H9 (cell line): ENCODE results near the gene RAB2B. TPM values are rescaled to one million over a fixed set of nuclear protein-coding genes. Genes with fewer than 3 reads are reported as not detected.

Source experiments
- DNase-seq: peaks from one replicate; pipeline ENCODE4 v3.0.0-alpha.2; 2017
- H2AFZ ChIP-seq: one replicate; pipeline ENCODE4 v1.6.1; 2013; ENCODE audit warnings: mild to moderate bottlenecking, low read length, control low read depth, moderate library complexity
- H2AK5ac ChIP-seq: 2 replicates; pipeline ENCODE4 v1.6.1; 2013; ENCODE audit warnings: low read length, control low read depth, mixed read lengths; ENCODE audit not compliant: insufficient read length
- H2BK120ac ChIP-seq: one replicate; pipeline ENCODE4 v1.6.1; 2013; ENCODE audit warnings: low read depth, mild to moderate bottlenecking, low read length, control low read depth, inconsistent platforms; ENCODE audit not compliant: poor library complexity, severe bottlenecking
- H2BK12ac ChIP-seq: 2 replicates; pipeline ENCODE4 v1.6.1; 2013; ENCODE audit warnings: low read length, control low read depth, mixed read lengths, low read depth; ENCODE audit not compliant: insufficient read length
- H2BK15ac ChIP-seq: 2 replicates; pipeline ENCODE4 v1.6.1; 2013; ENCODE audit warnings: low read depth, low read length, control low read depth
- H2BK20ac ChIP-seq: one replicate; pipeline ENCODE4 v1.6.1; 2013; ENCODE audit warnings: low read depth, mild to moderate bottlenecking, low read length, control low read depth, inconsistent platforms; ENCODE audit not compliant: poor library complexity, severe bottlenecking
- H2BK5ac ChIP-seq: 2 replicates; pipeline ENCODE4 v1.6.1; 2013; ENCODE audit warnings: low read length, control low read depth, mixed read lengths; ENCODE audit not compliant: insufficient read length
- H3K14ac ChIP-seq: 2 replicates; pipeline ENCODE4 v1.6.1; 2013; ENCODE audit warnings: low read length, control low read depth; ENCODE audit not compliant: insufficient read depth
- H3K18ac ChIP-seq: 2 replicates; pipeline ENCODE4 v1.6.1; 2013; ENCODE audit warnings: low read depth, mild to moderate bottlenecking, mixed read lengths, low read length, control low read depth; ENCODE audit not compliant: insufficient read length
- H3K23ac ChIP-seq: 2 replicates; pipeline ENCODE4 v1.6.1; 2013; ENCODE audit warnings: low read length, control low read depth, mixed read lengths, low read depth; ENCODE audit not compliant: insufficient read length
- H3K23me2 ChIP-seq: 2 replicates; pipeline ENCODE4 v1.6.1; 2013; ENCODE audit warnings: low read depth, mild to moderate bottlenecking, mixed read lengths, low read length, control low read depth; ENCODE audit not compliant: insufficient read length, poor library complexity, severe bottlenecking
- H3K27ac ChIP-seq: 2 replicates; pipeline ENCODE4 v1.5.1; 2013; ENCODE audit warnings: low read length, control low read depth, mixed read lengths, low read depth; ENCODE audit not compliant: insufficient read length
- H3K27me3 ChIP-seq: 2 replicates; pipeline ENCODE4 v1.6.1; 2013; ENCODE audit warnings: low read length, control low read depth, inconsistent platforms; ENCODE audit not compliant: insufficient read depth
- H3K4ac ChIP-seq: 2 replicates; pipeline ENCODE4 v1.6.1; 2013; ENCODE audit warnings: low read depth, mild to moderate bottlenecking, control low read depth, inconsistent platforms, low read length, moderate library complexity
- H3K4me1 ChIP-seq: 2 replicates; pipeline ENCODE4 v1.6.1; 2013; ENCODE audit warnings: low read length, control low read depth, inconsistent platforms; ENCODE audit not compliant: insufficient read depth
- H3K4me2 ChIP-seq: 2 replicates; pipeline ENCODE4 v1.6.1; 2013; ENCODE audit warnings: low read length, control low read depth, mixed read lengths; ENCODE audit not compliant: insufficient read length, insufficient read depth
- H3K56ac ChIP-seq: 2 replicates; pipeline ENCODE4 v1.6.1; 2013; ENCODE audit warnings: low read depth, mild to moderate bottlenecking, mixed read lengths, low read length, control low read depth; ENCODE audit not compliant: insufficient read length
- H3K79me1 ChIP-seq: 2 replicates; pipeline ENCODE4 v1.6.1; 2013; ENCODE audit warnings: low read depth, mild to moderate bottlenecking, moderate library complexity, low read length, control low read depth, inconsistent platforms; ENCODE audit not compliant: insufficient read depth, poor library complexity, severe bottlenecking
- H3K79me2 ChIP-seq: 2 replicates; pipeline ENCODE4 v1.6.1; 2013; ENCODE audit warnings: low read length, control low read depth, inconsistent platforms; ENCODE audit not compliant: insufficient read depth
- H3K9ac ChIP-seq: 2 replicates; pipeline ENCODE4 v1.6.1; 2013; ENCODE audit warnings: low read length, control low read depth, mixed read lengths; ENCODE audit not compliant: insufficient read length; ENCODE audit errors: extremely low read depth
- H3K9me3 ChIP-seq: one replicate; pipeline ENCODE4 v1.6.1; 2013; ENCODE audit warnings: low read depth, low read length, inconsistent platforms; ENCODE audit not compliant: control insufficient read depth
- H3T11ph ChIP-seq: one replicate; pipeline ENCODE4 v1.6.1; 2013; ENCODE audit warnings: mild to moderate bottlenecking, low read length, control low read depth, inconsistent platforms
- H4K20me1 ChIP-seq: one replicate; pipeline ENCODE4 v1.6.1; 2013; ENCODE audit not compliant: control insufficient read depth, insufficient read length, insufficient read depth
- H4K5ac ChIP-seq: 2 replicates; pipeline ENCODE4 v1.6.1; 2013; ENCODE audit warnings: low read depth, mild to moderate bottlenecking, mixed read lengths, low read length, control low read depth; ENCODE audit not compliant: insufficient read length
- H4K8ac ChIP-seq: replicated peaks from 2 replicates; pipeline ENCODE4 v1.6.1; 2013; ENCODE audit warnings: low read length, control low read depth, mixed read lengths, low read depth; ENCODE audit not compliant: insufficient read length
- H4K91ac ChIP-seq: 2 replicates; pipeline ENCODE4 v1.6.1; 2013; ENCODE audit warnings: low read depth, mild to moderate bottlenecking, moderate library complexity, mixed read lengths, low read length, control low read depth; ENCODE audit not compliant: insufficient read length
- H3K27ac Mint-ChIP-seq, 3 experiments: 2 replicates in 2 of 3; 3 replicates in 1 of 3; pipeline ENCODE4 v1.8.0; 2020 to 2021; ENCODE audit warnings: mixed read lengths in 3 of 3, mild to moderate bottlenecking in 1 of 3, moderate library complexity in 1 of 3
- H3K27me3 Mint-ChIP-seq: 2 replicates; pipeline ENCODE4 v1.8.0; 2021; ENCODE audit warnings: low read depth, mild to moderate bottlenecking, moderate library complexity, mixed read lengths
- H3K36me3 Mint-ChIP-seq, 3 experiments: 2 replicates in 2 of 3; 3 replicates in 1 of 3; pipeline ENCODE4 v1.8.0; 2020 to 2021; ENCODE audit warnings: low read depth in 3 of 3, mixed read lengths in 3 of 3; ENCODE audit not compliant: insufficient read depth in 1 of 3
- H3K4me1 Mint-ChIP-seq, 2 experiments: 2 replicates each; pipeline ENCODE4 v1.8.0; 2020; ENCODE audit warnings: mixed read lengths in 2 of 2
- H3K4me3 Mint-ChIP-seq, 2 experiments: 2 replicates in 1 of 2; 3 replicates in 1 of 2; pipeline ENCODE4 v1.8.0; 2020 to 2021; ENCODE audit warnings: mild to moderate bottlenecking in 2 of 2, mixed read lengths in 2 of 2, moderate library complexity in 1 of 2
- H3K9me3 Mint-ChIP-seq, 2 experiments: 2 replicates in 1 of 2; 3 replicates in 1 of 2; pipeline ENCODE4 v1.8.0; 2020; ENCODE audit warnings: mild to moderate bottlenecking in 2 of 2, mixed read lengths in 2 of 2, moderate library complexity in 1 of 2
- CTCF ChIP-seq: fragments of 200-600 bp; sonication (generic); conservative IDR thresholded peaks from 3 replicates; pipeline ENCODE4 v1.8.0; 2021; ENCODE audit warnings: antibody characterized with exemption, mild to moderate bottlenecking
- WGBS: extraction: QIAGEN DNeasy Blood & Tissue Kit; methylation state at CpG from one replicate; pipeline ENCODE4 v1.1.7; 2013; ENCODE audit warnings: missing lambda C conversion rate, low lambda C conversion rate, mixed read lengths; ENCODE audit not compliant: insufficient read length; ENCODE audit errors: extremely low coverage; 5-methylcytosine and 5-hydroxymethylcytosine counted together
- total RNA-seq: library from RNA; stranded (reverse); gene quantifications from 2 replicates; pipeline ENCODE4 v1.2.1, GENCODE V29; 2021

RAB2B gene
- total RNA-seq, 1 experiment from 2014 or later: 27.9 TPM

GRCh38 chr14:21510735-21511657 lies 34.2 kb upstream of the RAB2B start, which contains the start of gene METTL3:
TSS of gene METTL3 (minus strand) at chr14:21511340. CDS start at chr14:21511223, 117 bp downstream.
- no CpG with 5 or more reads among the region's 53 CpGs for WGBS
- H3K27me3 ChIP-seq: no peaks in the 10 kb centered on the region
- H3K23ac ChIP-seq: no peak within 1 kb of the TSS
- H2BK20ac ChIP-seq: no peak within 1 kb of the TSS
- TF ChIP-seq CTCF: no peak
- peak within 1 kb of the TSS; percentile 57 for H3K18ac ChIP-seq
- H3K4me1 Mint-ChIP-seq: peaks cover 27 to 36% of the 10 kb centered on the region in 2 experiments
- H4K8ac ChIP-seq: no peak within 1 kb of the TSS
- H2BK15ac ChIP-seq: no peak within 1 kb of the TSS; the same call in 1 of the 2 replicates
- H3K9ac ChIP-seq: peak within 1 kb of the TSS; percentile 90
- H4K20me1 ChIP-seq: no peaks in the 10 kb centered on the region
- H4K91ac ChIP-seq: no peak within 1 kb of the TSS
- H3K4me1 ChIP-seq: no peaks in the 10 kb centered on the region
- H3K14ac ChIP-seq: peak within 1 kb of the TSS; percentile 66
- no peak within 1 kb of the TSS for H2BK5ac ChIP-seq
- peak within 1 kb of the TSS; percentile 30 for H3K4me2 ChIP-seq
- no peaks in the 10 kb centered on the region for H3K23me2 ChIP-seq
- H2BK12ac ChIP-seq: no peak within 1 kb of the TSS
- no peaks in the 10 kb centered on the region for H3K9me3 ChIP-seq
- DNase-seq: peak; percentile 98
- no peak within 1 kb of the TSS for H2BK120ac ChIP-seq
- H3T11ph ChIP-seq: no peak within 1 kb of the TSS
- H3K9me3 Mint-ChIP-seq: peaks cover 3 to 7% of the 10 kb centered on the region in 2 experiments; a peak in 4 of 5 replicates
- H3K4me3 Mint-ChIP-seq: peak within 1 kb of the TSS; percentile 99
- peaks cover 17% of the 10 kb centered on the region; the same call in 1 of the 2 replicates for H3K79me2 ChIP-seq
- H3K4ac ChIP-seq: no peak within 1 kb of the TSS
- no peak within 1 kb of the TSS for H4K5ac ChIP-seq
- H3K56ac ChIP-seq: no peak within 1 kb of the TSS
- H3K27ac ChIP-seq: peak within 1 kb of the TSS; percentile 29
- H2AFZ ChIP-seq: no peak within 1 kb of the TSS
- peaks cover 3% of the 10 kb centered on the region for H3K79me1 ChIP-seq
- no peak within 1 kb of the TSS for H2AK5ac ChIP-seq
- peaks cover 32 to 38% (median 32%) of the 10 kb centered on the region in 3 experiments for H3K36me3 Mint-ChIP-seq
- H3K27me3 Mint-ChIP-seq: no peaks in the 10 kb centered on the region
- peak within 1 kb of the TSS; percentile 98 to 99 (median 98) for H3K27ac Mint-ChIP-seq
